Endothelial cell of umbilical vein (primary cell): ENCODE data around the gene C5AR2. TPM values are rescaled to one million over a fixed set of nuclear protein-coding genes. Genes with fewer than 3 reads are reported as not detected.
A peak's percentile ranks its signal among the peaks of the same experiment; 100 is the strongest.

Experiments used
- BruUV-seq: library from RNA; stranded (reverse); fragments of 400-500 nt; replicated peaks from 2 replicates; lab custom pipeline; 2021; lab: Mats Ljungman, UMichigan
- CTCF ChIA-PET: fragments of 300-600, 350-600 bp; sonication (Branson Sonifier 250); formaldehyde crosslinking; loops from one replicate; lab custom pipeline; 2021; ENCODE audit warnings: antibody characterized with exemption, inconsistent platforms; lab: Charles Lee
- POLR2A ChIA-PET: fragments of 300-600, 350-600 bp; sonication (Branson Sonifier 250); formaldehyde crosslinking; loops from one replicate; lab custom pipeline; 2021; ENCODE audit warnings: antibody characterized with exemption, inconsistent platforms; lab: Charles Lee
- DNase-seq: peaks from one replicate; pipeline ENCODE4 v3.0.0-alpha.2; 2011; ENCODE audit warnings: low read depth, low spot score
- FAIRE-seq: peaks from 2 replicates; lab custom pipeline; 2011; peaks lifted over from hg19 to GRCh38; lab: Jason Lieb, UNC
- H2AFZ ChIP-seq: 2 replicates; pipeline ENCODE4 v1.6.0; 2012; ENCODE audit warnings: low read depth, low read length, control low read depth, inconsistent platforms
- H3K27ac ChIP-seq: 2 replicates; pipeline ENCODE4 v1.5.1; 2011; ENCODE audit warnings: low read depth, mild to moderate bottlenecking, control low read depth, low read length, moderate library complexity; ENCODE audit not compliant: insufficient read depth
- H3K27me3 ChIP-seq, 2 experiments: 2 replicates each; pipeline versions ENCODE4 v1.6.0 to v1.6.1; 2011; ENCODE audit warnings: low read length in 2 of 2, mixed read lengths in 1 of 2; ENCODE audit not compliant: control insufficient read depth in 2 of 2, insufficient read depth in 2 of 2
- H3K36me3 ChIP-seq, 2 experiments: 2 replicates in 1 of 2; 3 replicates in 1 of 2; pipeline ENCODE4 v1.5.1; 2011; ENCODE audit warnings: low read length in 2 of 2, mild to moderate bottlenecking in 1 of 2, moderate library complexity in 1 of 2; ENCODE audit not compliant: control insufficient read depth in 2 of 2, insufficient read depth in 2 of 2; ENCODE audit errors: extremely low read depth in 1 of 2
- H3K4me1 ChIP-seq: 3 replicates; pipeline ENCODE4 v1.5.1; 2011; ENCODE audit warnings: mild to moderate bottlenecking, low read length; ENCODE audit not compliant: control insufficient read depth, insufficient read depth; ENCODE audit errors: extremely low read depth
- H3K4me2 ChIP-seq: 2 replicates; pipeline ENCODE4 v1.6.1; 2011; ENCODE audit warnings: low read length, control low read depth, mixed read lengths; ENCODE audit not compliant: insufficient read depth
- H3K4me3 ChIP-seq, 3 experiments: fragments of 200-600 bp in 1 of 3; sonication (generic), shearing (Covaris generic) in 1 of 3; replicated peaks in 1 of 3; 2 replicates each; pipeline ENCODE4 v1.5.1; 2011 to 2016; ENCODE audit warnings: control low read depth in 3 of 3, low read length in 3 of 3, mild to moderate bottlenecking in 2 of 3, inconsistent platforms in 1 of 3, low read depth in 1 of 3, moderate library complexity in 1 of 3; ENCODE audit not compliant: insufficient read depth in 1 of 3
- H3K79me2 ChIP-seq: 2 replicates; pipeline ENCODE4 v1.6.0; 2012; ENCODE audit warnings: low read length, inconsistent platforms; ENCODE audit not compliant: control insufficient read depth, insufficient read depth
- H3K9ac ChIP-seq: replicated peaks from 2 replicates; pipeline ENCODE3; 2011; ENCODE audit warnings: low read length, control low read depth; ENCODE audit not compliant: insufficient read depth; ENCODE audit errors: extremely low read depth
- H3K9me1 ChIP-seq: replicated peaks from 3 replicates; pipeline ENCODE4 v1.6.0; 2011; ENCODE audit warnings: mild to moderate bottlenecking, low read length; ENCODE audit not compliant: control insufficient read depth, insufficient read depth; ENCODE audit errors: extremely low read depth
- H3K9me3 ChIP-seq: replicated peaks from 2 replicates; pipeline ENCODE4 v1.5.1; 2012; ENCODE audit warnings: low read length, inconsistent platforms; ENCODE audit not compliant: control insufficient read depth, insufficient read depth
- H4K20me1 ChIP-seq: replicated peaks from 2 replicates; pipeline ENCODE3; 2011; ENCODE audit warnings: mild to moderate bottlenecking, low read length; ENCODE audit not compliant: control insufficient read depth, insufficient read depth; ENCODE audit errors: extremely low read depth
- EZH2 ChIP-seq: IDR thresholded peaks from 2 replicates; pipeline ENCODE4 v1.6.1; 2012; ENCODE audit warnings: borderline replicate concordance, low read depth, mild to moderate bottlenecking, moderate library complexity, low read length, inconsistent platforms; ENCODE audit not compliant: severe bottlenecking
- FOS ChIP-seq: IDR thresholded peaks from 2 replicates; pipeline ENCODE4 v1.6.1; 2011; ENCODE audit warnings: mild to moderate bottlenecking, low read length, moderate library complexity, borderline replicate concordance; ENCODE audit not compliant: insufficient read depth
- GATA2 ChIP-seq: IDR thresholded peaks from 2 replicates; pipeline ENCODE4 v1.7.0; 2011; ENCODE audit warnings: low read depth, mild to moderate bottlenecking, moderate library complexity, mixed read lengths, low read length; ENCODE audit not compliant: insufficient read length, insufficient read depth
- dilution Hi-C: fragments of 300-500 bp; cut with MboI; formaldehyde crosslinking; loops from one replicate; pipeline ENCODE4 v1.15.0; 2019; ENCODE audit warnings: low sequenced_read_pairs; ENCODE audit not compliant: extremely low pct_ligation_motif_present
- intact Hi-C: fragments of 100-400 bp; cut with micrococcal nuclease; formaldehyde crosslinking; loops from one replicate; pipeline ENCODE4 v1.10.0; 2022
- polyA plus RNA-seq, 4 experiments: library from polyadenylated mRNA; depleted of rRNA in 3 of 4; stranded (reverse) in 3 of 4; unstranded in 1 of 4; fragments of >200 nt; gene quantifications; 2 replicates each; pipeline versions ENCODE4 v1.2.1 to v1.2.3, GENCODE V29; 2011 to 2012; ENCODE audit warnings: missing spikeins in 1 of 4
- total RNA-seq: library from RNA; stranded (reverse); gene quantifications from 2 replicates; pipeline ENCODE4 v1.2.3, GENCODE V29; 2021
- TF ChIP-seq, protein P1 (sequence below), 2 donors: IDR thresholded peaks; 1 replicate in 1 of 2; 2 replicates in 1 of 2; pipeline ENCODE4 v1.5.1; 2011; ENCODE audit warnings: low read length in 2 of 2, mild to moderate bottlenecking in 2 of 2, moderate library complexity in 2 of 2, control low read depth in 1 of 2, inconsistent platforms in 1 of 2, low read depth in 1 of 2; ENCODE audit not compliant: insufficient read depth in 1 of 2; ENCODE audit errors: extremely low read depth in 1 of 2
- TF ChIP-seq, protein P2 (sequence below): IDR thresholded peaks from 2 replicates; pipeline ENCODE4 v1.6.1; 2011; ENCODE audit not compliant: insufficient read depth, insufficient read length

The C5AR2 gene
- total and polyA plus RNA-seq, 2 donors (not counting 3 experiments of a cell fraction or from before 2014, with no cell fraction given): not detected

GRCh38 chr19:47305309-47305751, 26.6 kb upstream of the C5AR2 start:
- H4K20me1 ChIP-seq: no peaks in the 10 kb centered on the region
- intact Hi-C loops (no loop called here), dilution Hi-C loops (no loop called here)
- H3K36me3 ChIP-seq: no peaks in the 10 kb centered on the region
- no peak overlapping the region for H3K9ac ChIP-seq
- TF ChIP-seq GATA2: no peak
- TF ChIP-seq, protein P1, sequence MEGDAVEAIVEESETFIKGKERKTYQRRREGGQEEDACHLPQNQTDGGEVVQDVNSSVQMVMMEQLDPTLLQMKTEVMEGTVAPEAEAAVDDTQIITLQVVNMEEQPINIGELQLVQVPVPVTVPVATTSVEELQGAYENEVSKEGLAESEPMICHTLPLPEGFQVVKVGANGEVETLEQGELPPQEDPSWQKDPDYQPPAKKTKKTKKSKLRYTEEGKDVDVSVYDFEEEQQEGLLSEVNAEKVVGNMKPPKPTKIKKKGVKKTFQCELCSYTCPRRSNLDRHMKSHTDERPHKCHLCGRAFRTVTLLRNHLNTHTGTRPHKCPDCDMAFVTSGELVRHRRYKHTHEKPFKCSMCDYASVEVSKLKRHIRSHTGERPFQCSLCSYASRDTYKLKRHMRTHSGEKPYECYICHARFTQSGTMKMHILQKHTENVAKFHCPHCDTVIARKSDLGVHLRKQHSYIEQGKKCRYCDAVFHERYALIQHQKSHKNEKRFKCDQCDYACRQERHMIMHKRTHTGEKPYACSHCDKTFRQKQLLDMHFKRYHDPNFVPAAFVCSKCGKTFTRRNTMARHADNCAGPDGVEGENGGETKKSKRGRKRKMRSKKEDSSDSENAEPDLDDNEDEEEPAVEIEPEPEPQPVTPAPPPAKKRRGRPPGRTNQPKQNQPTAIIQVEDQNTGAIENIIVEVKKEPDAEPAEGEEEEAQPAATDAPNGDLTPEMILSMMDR (IDR thresholded peaks at IDR 0.05; ENCODE audit: extremely low read depth in 1 of 2, insufficient read depth in 1 of 2, low read depth in 1 of 2, low read length in 2 of 2): peak; percentile 93 to 99
- TF ChIP-seq, protein P2, sequence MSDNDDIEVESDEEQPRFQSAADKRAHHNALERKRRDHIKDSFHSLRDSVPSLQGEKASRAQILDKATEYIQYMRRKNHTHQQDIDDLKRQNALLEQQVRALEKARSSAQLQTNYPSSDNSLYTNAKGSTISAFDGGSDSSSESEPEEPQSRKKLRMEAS: peak; percentile 34
- TF ChIP-seq FOS: peak; percentile 30
- no peak for TF ChIP-seq EZH2
- no peak overlapping the region for H2AFZ ChIP-seq
- H3K4me3 ChIP-seq: no peak overlapping the region
- no peaks in the 10 kb centered on the region for H3K27me3 ChIP-seq
- POLR2A ChIA-PET: no interaction called here
- H3K27ac ChIP-seq: no peak overlapping the region
- H3K4me1 ChIP-seq: no peaks in the 10 kb centered on the region
- peak; percentile 58 for DNase-seq
- no peaks in the 10 kb centered on the region for H3K79me2 ChIP-seq
- BruUV-seq: no TSS peak
- H3K9me1 ChIP-seq: no peaks in the 10 kb centered on the region
- CTCF ChIA-PET: interaction anchor here (0.6 to 2.5 kb wide), 13 partner anchors 8 to 1504 kb away, joined by 3 to 17 read pairs (median 4); no protein-coding TSS in a partner anchor
- no peaks in the 10 kb centered on the region for H3K9me3 ChIP-seq
- H3K4me2 ChIP-seq: no peak overlapping the region
- FAIRE-seq: peak; percentile 85
